BJ (cell line): ENCODE measurements around the gene PXDN. TPM values are rescaled to one million over a fixed set of nuclear protein-coding genes. Genes with fewer than 3 reads are reported as not detected.
A peak's percentile ranks its signal among the peaks of the same experiment; 100 is the strongest.
"Not testable (repeated sequence)": the region's sequence is repeated elsewhere in the genome, so short reads cannot be mapped to it uniquely, and the experiment has no call there.

Experiments used
- CTCF ChIA-PET: fragments of 350-600 bp; formaldehyde crosslinking; extraction: SDS; loops from one replicate; lab custom pipeline; 2021; ENCODE audit warnings: antibody characterized with exemption, inconsistent platforms; lab: Yijun Ruan, JAX
- POLR2A ChIA-PET: fragments of 300-600 bp; sonication (Branson Sonifier 250); formaldehyde crosslinking; extraction: SDS; loops from one replicate; lab custom pipeline; 2021; ENCODE audit warnings: antibody characterized with exemption; lab: Charles Lee
- DNase-seq: peaks from one replicate; pipeline ENCODE4 v3.0.0-alpha.2; 2011; ENCODE audit warnings: low read depth
- H3K27me3 ChIP-seq: 2 replicates; pipeline ENCODE4 v1.6.0; 2011; ENCODE audit warnings: low read length; ENCODE audit not compliant: control insufficient read depth, insufficient read depth
- H3K36me3 ChIP-seq: 2 replicates; pipeline ENCODE4 v1.5.1; 2011; ENCODE audit warnings: low read length; ENCODE audit not compliant: control insufficient read depth, insufficient read depth
- H3K4me3 ChIP-seq: 2 replicates; pipeline ENCODE4 v1.5.1; 2011; ENCODE audit warnings: low read depth, mild to moderate bottlenecking, control low read depth, low read length
- CTCF ChIP-seq: IDR thresholded peaks from 2 replicates; pipeline ENCODE4 v1.5.1; 2011; ENCODE audit warnings: low read depth, mild to moderate bottlenecking, control low read depth, inconsistent platforms, low read length, moderate library complexity; ENCODE audit not compliant: insufficient read depth
- polyA plus RNA-seq: library from polyadenylated mRNA; depleted of rRNA; stranded (reverse); fragments of >200 nt; gene quantifications from 2 replicates; pipeline ENCODE4 v1.2.3, GENCODE V29; 2011

The PXDN gene
- polyA plus RNA-seq, 1 experiment, result 212 TPM

GRCh38 chr2:1769703-1770422, 25.5 kb upstream of the PXDN start:
- CTCF ChIA-PET, result interaction anchor here (0.6 to 4.4 kb wide), 26 partner anchors 8 to 816 kb away, joined by 3 to 38 read pairs (median 5); no protein-coding TSS in a partner anchor
- peaks cover 1% of the 10 kb centered on the region; the same call in 1 of the 2 replicates for H3K27me3 ChIP-seq
- DNase-seq, result no peak
- H3K36me3 ChIP-seq, result no peaks in the 10 kb centered on the region
- H3K4me3 ChIP-seq, result no peak overlapping the region
- POLR2A ChIA-PET, result no interaction called here
- peak; percentile 80 for TF ChIP-seq CTCF

- Histone ChIP-seq H3K36me3 (no peaks in the 10 kb centered on the region), H3K27me3 (peaks cover 1% of the 10 kb centered on the region; the same call in 1 of the 2 replicates), H3K4me3 (no peak overlapping the region)
- no peak for TF ChIP-seq CTCF
- ChIA-PET POLR2A (no interaction called here), CTCF (interaction anchor here (1.0 to 4.4 kb wide), 8 partner anchors 9 to 214 kb away, joined by 3 to 38 read pairs (median 16); no protein-coding TSS in a partner anchor)
- no peak for DNase-seq
These were observed 23.8 kb upstream of the PXDN start for GRCh38 chr2:1767939-1768691.

- H3K4me3 ChIP-seq, result no peak overlapping the region
- TF ChIP-seq CTCF, result no peak
- ChIA-PET POLR2A (no interaction called here), CTCF (interaction anchor here (1.0 to 4.4 kb wide), 6 partner anchors 11 to 216 kb away, joined by 3 to 28 read pairs (median 10); no protein-coding TSS in a partner anchor)
- peaks cover 1% of the 10 kb centered on the region; the same call in 1 of the 2 replicates for H3K27me3 ChIP-seq
- no peak for DNase-seq
- no peaks in the 10 kb centered on the region for H3K36me3 ChIP-seq
These were observed 22.8 kb upstream of the PXDN start for GRCh38 chr2:1766851-1767811.

- H3K4me3 ChIP-seq, result no peak overlapping the region
- CTCF ChIA-PET, result interaction anchor here (1.0 to 4.4 kb wide), 3 partner anchors 14 to 215 kb away, joined by 3 to 16 read pairs (median 3); no protein-coding TSS in a partner anchor
- no peak for DNase-seq
- H3K27me3 ChIP-seq, result peaks cover 1% of the 10 kb centered on the region; the same call in 1 of the 2 replicates
- TF ChIP-seq CTCF, result no peak
- no peaks in the 10 kb centered on the region for H3K36me3 ChIP-seq
- POLR2A ChIA-PET, result no interaction called here
These were observed 22.1 kb upstream of the PXDN start for GRCh38 chr2:1766425-1766824.

- H3K27me3 ChIP-seq, POLR2A ChIA-PET, DNase-seq, H3K36me3 ChIP-seq, H3K4me3 ChIP-seq, CTCF ChIA-PET: not testable (repeated sequence)
These were observed 20.9 kb upstream of the PXDN start for GRCh38 chr2:1765201-1765600.
